ENCODE data around the gene ZNF512.

DNA sequence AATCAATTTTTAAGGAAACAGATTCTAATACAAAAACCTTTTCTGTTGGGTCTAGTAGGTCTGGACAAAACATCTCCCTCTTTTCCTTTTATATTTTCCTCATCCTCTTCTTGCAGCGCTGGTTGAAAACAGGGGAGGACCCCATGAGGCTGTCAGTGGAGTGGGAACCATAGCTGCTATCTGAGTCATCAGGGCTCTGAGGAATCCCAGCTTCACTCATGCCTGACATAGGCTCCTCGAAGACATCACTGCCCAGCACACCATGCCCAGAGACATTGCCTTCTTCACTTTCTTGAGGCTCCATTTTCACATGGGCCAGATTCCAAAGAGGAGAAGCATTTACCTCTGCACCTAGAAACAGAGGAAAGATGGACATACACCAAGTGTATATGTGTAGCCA is 70.6 kb downstream of the ZNF512 start:
- TF ChIP-seq CTCF (IDR thresholded peaks at IDR 0.05) = no peak
- no peak for TF ChIP-seq EZH2 (IDR thresholded peaks at IDR 0.05; ENCODE audit: borderline replicate concordance, insufficient read depth, low read depth, low read length, poor library complexity, severe bottlenecking)

Data from B cell (primary cell).